Measurements from ENCODE around the gene SMAD2.

The SMAD2 gene

DNA sequence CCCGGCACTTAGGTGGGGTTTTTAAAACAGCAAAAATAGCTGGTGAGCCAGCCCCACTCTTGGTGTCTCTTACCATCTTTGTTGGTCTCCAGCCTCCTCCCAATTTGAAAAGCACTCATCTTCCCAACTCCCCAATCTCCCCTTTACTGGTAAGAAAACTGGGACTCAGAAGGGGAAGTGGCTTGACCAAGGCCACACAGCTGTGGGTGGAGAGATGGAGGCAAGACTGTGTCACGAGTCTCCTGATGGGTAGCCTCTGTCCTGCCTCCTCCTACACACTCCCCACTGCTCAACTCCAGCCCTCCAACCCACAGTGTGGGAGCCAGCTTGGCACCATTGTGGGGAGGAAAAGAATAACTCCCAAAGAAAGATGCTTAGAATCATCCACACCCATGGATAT lies 140.4 kb downstream of the SMAD2 start:
- TF ChIP-seq GATA2 (IDR thresholded peaks at IDR 0.05; ENCODE audit: low read depth, low read length) (no peak), GATA3 (IDR thresholded peaks at IDR 0.05; ENCODE audit: low read depth, low read length) (no peak)

DNA sequence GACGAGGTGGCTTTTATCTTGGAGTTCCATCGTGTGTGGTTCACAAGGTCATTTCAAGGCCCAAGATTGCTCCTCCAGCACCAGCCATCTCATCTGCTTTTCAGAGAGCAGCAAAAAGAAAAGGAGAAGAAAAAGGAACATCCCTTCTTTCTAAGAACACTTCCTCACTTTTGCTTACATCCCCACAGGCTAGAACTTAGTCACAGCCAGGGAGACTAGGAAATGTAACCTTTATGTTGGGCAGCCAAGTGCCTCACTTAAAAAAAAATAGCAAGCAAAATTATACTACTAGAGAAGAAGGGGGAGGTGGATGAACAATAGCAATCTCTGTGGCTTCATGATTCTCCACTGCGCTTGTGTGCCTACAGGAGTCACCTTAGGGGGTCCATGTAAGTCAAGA lies 141.8 kb downstream of the SMAD2 start:
- TF ChIP-seq GATA2 (IDR thresholded peaks at IDR 0.05; ENCODE audit: low read depth, low read length) (no peak), GATA3 (IDR thresholded peaks at IDR 0.05; ENCODE audit: low read depth, low read length) (no peak)

DNA sequence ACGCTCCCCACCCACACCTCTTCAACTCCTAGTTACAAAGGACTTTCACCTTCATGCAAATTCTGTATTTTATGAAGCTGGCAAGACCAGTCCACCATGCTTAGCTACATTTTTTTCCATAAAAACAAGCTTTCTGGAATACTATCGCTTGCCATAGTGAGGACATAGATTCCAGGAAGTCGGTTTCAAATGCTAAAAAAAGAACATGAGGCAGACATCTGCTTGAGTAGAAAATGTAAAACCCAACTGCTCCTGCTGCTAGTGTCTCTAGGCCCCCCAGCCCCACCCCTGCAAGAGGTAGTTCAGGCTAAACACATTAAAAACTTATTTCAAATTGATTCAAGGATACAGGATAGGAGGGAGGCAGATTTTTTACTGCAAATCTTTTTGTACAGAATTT lies 148.9 kb downstream of the SMAD2 start:
- no peak for TF ChIP-seq GATA3 (IDR thresholded peaks at IDR 0.05; ENCODE audit: low read depth, low read length)
- TF ChIP-seq GATA2 (IDR thresholded peaks at IDR 0.05; ENCODE audit: low read depth, low read length) = no peak

DNA sequence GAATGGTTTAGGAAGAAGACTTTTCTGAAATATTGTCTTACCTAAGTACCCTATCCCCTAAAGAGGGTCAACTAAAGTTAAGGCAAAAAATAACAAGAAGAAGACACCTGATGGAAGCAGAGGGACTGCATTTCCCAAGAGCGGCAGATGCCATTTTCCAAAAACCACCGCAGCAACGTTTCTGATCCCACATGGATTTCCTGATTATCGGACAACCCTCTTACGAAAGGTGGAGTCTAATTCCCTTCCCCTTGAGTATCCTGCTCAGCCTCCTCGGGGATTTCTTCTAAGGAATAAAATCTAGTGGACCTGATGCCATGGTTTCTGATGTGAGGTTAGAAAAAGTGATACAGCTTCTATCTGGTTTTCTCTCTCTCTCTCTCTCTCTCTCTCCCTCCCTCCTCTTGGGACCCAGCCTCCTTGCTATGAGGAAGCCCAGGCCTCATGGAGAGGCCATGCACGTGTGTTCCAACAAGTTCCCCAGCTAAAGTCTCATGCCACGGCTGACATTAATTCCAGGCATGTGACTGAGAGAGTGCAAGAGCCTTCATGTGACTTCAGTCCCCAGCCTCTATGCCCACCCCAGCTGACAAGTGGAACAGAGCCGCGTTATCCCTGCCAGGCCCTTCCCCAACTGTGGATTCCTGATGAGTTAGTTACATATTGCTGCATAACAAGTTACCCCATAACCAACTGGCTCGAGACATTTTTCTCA lies 150.3 kb downstream of the SMAD2 start:
- TF ChIP-seq GATA3 (IDR thresholded peaks at IDR 0.05; ENCODE audit: low read depth, low read length) (no peak), GATA2 (IDR thresholded peaks at IDR 0.05; ENCODE audit: low read depth, low read length) (no peak)

DNA sequence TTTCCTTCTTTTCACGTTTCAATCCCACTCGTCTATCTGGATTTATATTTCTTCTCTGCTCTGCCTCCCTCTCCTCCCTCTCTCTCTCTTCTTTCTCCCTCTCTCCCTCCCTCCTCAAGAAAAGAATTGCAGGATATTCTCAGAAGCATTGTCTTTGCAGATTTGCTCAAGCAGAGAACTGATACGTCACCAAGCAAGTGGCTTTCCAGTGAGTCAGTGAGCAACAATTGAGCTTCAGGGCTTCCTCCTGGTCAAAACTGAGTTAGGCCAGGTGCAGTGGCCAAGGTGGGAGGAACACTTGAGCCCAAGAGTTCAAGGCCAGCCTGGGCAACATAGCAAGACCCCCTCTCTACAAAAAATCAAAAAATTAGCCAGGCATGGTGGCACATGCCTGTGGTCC lies 151.1 kb downstream of the SMAD2 start:
- TF ChIP-seq GATA2 (IDR thresholded peaks at IDR 0.05; ENCODE audit: low read depth, low read length) = no peak
- no peak for TF ChIP-seq GATA3 (IDR thresholded peaks at IDR 0.05; ENCODE audit: low read depth, low read length)

DNA sequence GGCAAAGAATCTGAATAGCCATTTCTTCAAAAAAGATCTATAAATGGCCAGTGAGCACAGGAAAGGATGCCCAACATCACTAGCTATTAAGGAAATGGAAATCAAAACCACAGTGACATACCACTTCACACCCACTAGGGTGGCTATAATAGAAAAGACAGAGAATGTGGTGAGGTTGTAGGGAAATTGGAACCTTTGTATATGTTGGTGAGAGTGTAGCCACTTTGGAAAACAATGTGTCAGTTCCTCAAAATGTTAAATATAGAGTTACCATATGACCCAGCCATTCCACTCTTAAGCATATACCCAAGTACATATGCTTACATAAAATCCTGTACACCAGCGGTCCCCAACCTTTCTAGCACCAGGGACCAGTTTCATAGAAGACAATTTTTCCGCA lies 152.8 kb downstream of the SMAD2 start:
- TF ChIP-seq GATA2 (IDR thresholded peaks at IDR 0.05; ENCODE audit: low read depth, low read length) = no peak
- TF ChIP-seq GATA3 (IDR thresholded peaks at IDR 0.05; ENCODE audit: low read depth, low read length) = no peak

DNA sequence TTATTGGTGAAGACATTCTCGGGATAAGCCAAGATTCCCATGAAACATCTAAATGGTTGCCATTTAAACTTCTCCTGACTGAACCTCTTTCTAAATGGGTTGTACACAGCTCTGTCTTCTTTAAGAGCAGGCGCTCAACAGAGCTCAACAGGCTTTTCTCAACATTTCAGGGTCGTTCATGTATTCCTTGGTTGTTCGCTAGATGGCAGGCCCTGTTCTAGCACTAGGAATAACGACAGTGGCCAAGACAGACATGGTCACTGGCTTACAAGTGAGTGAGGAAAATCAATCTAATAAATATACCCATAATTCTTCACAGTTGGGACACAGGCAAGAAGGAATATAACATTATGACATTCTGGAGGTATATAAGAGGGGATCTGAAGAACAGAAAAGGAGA lies 154.5 kb downstream of the SMAD2 start:
- TF ChIP-seq GATA3 (IDR thresholded peaks at IDR 0.05; ENCODE audit: low read depth, low read length) (no peak), GATA2 (IDR thresholded peaks at IDR 0.05; ENCODE audit: low read depth, low read length) (no peak)

DNA sequence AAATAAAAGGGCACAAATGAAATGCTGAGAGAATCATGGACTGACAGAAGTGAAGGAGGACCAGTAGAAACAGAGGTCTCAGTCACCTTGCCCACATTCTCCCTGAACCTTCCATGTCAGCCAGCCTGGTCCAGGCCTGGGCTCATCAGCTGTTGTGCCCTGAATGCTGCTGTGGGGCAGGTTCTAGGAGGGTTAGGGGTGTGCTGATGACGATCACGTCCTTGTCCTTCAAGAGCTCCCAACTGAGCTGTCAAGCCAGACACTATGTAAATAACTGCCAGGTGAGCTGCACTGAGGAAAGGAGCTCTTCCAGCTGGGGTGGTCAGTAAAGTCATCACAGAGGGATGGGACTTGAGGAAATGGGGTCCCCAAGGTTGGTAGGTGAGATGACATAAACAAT lies 156.5 kb downstream of the SMAD2 start:
- TF ChIP-seq GATA3 (IDR thresholded peaks at IDR 0.05; ENCODE audit: low read depth, low read length) = no peak
- no peak for TF ChIP-seq GATA2 (IDR thresholded peaks at IDR 0.05; ENCODE audit: low read depth, low read length)

DNA sequence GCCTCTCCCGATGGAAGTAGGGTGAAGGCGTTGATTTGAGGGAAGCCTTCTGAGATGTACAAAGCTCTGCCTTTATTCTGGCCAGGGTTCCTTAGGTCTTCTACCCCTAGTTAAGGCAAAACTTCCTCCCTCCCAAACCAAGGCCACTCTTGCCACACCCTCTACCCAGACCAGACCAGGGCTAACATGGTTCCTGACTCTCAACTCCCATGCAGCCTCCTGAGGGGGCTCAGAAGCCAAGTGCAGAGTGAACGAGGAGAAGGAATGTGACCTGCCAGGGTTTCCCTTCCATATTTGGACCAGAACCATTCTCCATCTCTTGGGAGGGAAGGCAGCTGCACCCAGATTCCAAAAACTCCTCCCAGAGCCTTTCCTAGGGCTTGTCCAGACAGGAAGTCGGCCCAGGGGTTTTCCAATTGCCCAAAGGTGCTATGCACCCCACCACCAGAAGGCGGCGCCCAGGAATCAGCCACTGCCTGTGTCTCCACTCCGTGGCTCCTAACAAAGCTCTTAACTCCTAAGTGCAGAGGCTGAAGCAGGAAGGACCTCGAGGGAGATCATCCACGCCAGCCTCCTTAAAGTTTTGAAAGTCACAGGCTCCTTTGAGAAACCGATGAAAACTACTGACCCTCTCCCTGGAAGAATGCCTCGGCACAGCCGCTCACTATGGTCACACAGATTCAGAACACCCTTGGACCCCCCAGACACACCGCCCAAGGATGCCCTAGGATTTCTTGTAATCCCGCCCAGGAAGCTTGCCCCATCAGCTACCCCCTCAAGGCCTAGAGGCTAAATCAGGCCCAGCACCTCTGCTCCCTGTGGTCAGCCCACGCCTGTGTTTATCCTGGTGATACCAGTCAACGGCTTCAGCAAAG lies 157.8 kb downstream of the SMAD2 start:
- TF ChIP-seq GATA2 (IDR thresholded peaks at IDR 0.05; ENCODE audit: low read depth, low read length) = no peak

DNA sequence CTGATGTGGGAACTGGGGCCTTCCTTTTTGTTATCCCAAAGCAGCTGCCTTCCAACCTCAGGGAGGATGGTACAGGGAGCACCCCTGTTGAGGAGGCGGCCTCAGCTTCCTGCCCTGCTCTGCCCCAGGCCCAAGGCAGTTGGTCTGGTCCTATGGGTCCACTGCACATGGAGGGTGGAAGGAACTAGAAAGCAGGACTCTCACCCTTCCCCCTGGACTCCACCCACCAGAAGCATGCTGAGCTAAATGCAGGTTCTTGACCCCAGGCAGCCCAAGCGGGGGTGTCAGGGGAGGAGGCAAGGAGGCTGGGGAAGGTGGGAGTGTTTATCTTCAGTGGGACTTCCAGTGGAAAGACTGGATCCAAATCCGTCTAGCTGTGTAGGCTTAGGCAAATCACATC lies 158.5 kb downstream of the SMAD2 start:
- TF ChIP-seq GATA3 (IDR thresholded peaks at IDR 0.05; ENCODE audit: low read depth, low read length) = no peak

DNA sequence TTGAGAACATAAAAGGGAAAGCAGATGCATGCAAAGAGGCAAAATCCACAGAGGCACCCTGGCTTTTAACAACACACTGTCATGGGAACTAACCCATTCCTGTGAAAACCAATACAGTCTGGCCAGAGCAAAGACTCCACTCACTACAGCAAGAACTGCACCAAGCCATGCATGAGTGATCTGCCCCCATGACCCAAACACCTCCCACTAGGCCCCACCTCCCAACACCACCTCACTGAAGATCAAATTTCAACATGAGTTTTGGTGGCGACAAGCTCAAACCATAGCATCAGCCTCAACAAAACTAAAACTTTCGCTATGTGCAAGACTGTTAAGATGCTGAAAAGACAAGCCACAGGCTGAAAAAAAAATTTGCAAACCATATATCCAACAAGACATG lies 162.8 kb downstream of the SMAD2 start:
- no peak for TF ChIP-seq GATA2 (IDR thresholded peaks at IDR 0.05; ENCODE audit: low read depth, low read length)
- no peak for TF ChIP-seq GATA3 (IDR thresholded peaks at IDR 0.05; ENCODE audit: low read depth, low read length)
